ENCODE data around the gene KIF20B. TPM values are rescaled to one million over a fixed set of nuclear protein-coding genes. Genes with fewer than 3 reads are reported as not detected.

The KIF20B gene, protein sequence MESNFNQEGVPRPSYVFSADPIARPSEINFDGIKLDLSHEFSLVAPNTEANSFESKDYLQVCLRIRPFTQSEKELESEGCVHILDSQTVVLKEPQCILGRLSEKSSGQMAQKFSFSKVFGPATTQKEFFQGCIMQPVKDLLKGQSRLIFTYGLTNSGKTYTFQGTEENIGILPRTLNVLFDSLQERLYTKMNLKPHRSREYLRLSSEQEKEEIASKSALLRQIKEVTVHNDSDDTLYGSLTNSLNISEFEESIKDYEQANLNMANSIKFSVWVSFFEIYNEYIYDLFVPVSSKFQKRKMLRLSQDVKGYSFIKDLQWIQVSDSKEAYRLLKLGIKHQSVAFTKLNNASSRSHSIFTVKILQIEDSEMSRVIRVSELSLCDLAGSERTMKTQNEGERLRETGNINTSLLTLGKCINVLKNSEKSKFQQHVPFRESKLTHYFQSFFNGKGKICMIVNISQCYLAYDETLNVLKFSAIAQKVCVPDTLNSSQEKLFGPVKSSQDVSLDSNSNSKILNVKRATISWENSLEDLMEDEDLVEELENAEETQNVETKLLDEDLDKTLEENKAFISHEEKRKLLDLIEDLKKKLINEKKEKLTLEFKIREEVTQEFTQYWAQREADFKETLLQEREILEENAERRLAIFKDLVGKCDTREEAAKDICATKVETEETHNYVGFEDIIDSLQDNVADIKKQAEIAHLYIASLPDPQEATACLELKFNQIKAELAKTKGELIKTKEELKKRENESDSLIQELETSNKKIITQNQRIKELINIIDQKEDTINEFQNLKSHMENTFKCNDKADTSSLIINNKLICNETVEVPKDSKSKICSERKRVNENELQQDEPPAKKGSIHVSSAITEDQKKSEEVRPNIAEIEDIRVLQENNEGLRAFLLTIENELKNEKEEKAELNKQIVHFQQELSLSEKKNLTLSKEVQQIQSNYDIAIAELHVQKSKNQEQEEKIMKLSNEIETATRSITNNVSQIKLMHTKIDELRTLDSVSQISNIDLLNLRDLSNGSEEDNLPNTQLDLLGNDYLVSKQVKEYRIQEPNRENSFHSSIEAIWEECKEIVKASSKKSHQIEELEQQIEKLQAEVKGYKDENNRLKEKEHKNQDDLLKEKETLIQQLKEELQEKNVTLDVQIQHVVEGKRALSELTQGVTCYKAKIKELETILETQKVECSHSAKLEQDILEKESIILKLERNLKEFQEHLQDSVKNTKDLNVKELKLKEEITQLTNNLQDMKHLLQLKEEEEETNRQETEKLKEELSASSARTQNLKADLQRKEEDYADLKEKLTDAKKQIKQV (N-terminal part only)
- 2.2 and 4.4 TPM in 2 replicates for total RNA-seq

DNA sequence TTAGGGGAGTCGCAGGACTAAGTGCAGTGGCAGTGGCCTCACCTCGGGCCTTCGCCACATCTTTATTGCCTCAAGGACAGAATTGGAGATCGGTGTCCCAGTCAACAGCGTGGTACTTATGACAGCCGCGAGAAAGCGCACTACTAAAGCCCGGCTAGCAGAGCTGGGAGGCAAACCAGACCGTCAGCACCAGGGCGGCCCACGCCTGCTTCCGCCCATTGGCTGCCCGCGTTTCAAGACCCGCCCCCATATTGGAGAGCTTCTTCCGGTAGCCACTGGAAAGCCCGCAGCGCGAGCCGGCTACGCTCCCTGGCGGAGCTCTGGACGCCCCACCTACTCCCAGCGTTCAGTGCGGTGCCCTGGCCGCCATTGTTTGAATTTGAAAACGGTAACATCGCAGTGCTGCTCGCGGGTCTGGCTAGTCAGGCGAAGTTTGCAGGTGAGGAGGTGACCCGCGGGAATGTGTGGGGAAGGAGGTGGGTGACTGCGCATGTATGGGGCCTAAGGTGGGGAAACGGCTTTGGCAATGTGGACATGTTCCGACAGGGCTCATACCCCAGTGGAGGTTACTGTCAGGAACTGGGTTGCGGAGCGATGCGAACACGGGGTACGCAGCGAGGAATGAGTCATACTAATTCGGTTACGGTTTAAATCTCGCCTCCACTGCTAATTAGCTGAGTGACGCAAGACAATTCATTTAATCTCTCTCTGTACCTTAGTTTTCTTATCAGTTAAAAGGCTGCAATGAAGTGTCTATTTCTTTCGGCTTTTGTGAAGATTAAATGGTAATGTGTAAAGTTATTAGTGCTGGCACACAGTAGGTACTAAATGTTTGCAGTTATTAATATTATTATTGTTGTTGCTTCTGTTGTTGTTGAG lies at the start of gene KIF20B:
TSS of gene KIF20B (plus strand) at position 349 of the 879 bp plus-strand sequence. CDS start 3,705 bp downstream, outside the sequence.

Other genes with a start within 250 kb of the KIF20B start
- under 0.01 and 0.16 TPM in 2 replicates for gene SLC16A12, start 166.0 kb upstream of the KIF20B start, total RNA-seq
- gene PANK1, start 56.3 kb upstream of the KIF20B start, total RNA-seq = 3.1 and 5.2 TPM in 2 replicates